Activated CD8-positive, alpha-beta memory T cell treated with anti-CD3 and anti-CD28 coated beads, Interleukin-2, amount 50 U/mL, for 4 hours (primary cell): ENCODE data around the gene SDHAF4.
"Not testable (repeated sequence)": the region's sequence is repeated elsewhere in the genome, so short reads cannot be mapped to it uniquely, and the experiment has no call there.

ENCODE experiments used
- DNase-seq: peaks from one replicate; pipeline ENCODE4 v3.0.0-alpha.2; 2020

Gene SDHAF4

DNA sequence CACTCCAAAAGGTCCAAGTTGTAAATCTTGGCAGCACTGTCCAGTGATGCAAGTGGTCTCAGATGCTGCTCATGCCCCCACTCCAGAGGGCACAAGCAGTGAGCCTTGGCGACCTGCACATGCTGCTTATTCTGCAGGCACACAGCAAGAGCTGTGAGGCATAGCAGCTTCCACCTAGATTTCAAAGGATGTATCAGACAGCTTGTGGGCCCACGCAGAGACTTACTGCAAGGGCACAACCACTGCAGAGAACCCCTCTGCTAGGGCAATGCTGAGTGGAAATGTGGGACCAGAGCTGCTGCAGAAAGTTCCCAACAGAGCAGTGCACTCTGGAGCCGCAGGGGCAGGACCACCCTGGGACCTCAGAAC lies 26.4 kb downstream of the SDHAF4 start:
- DNase-seq = no peak

DNA sequence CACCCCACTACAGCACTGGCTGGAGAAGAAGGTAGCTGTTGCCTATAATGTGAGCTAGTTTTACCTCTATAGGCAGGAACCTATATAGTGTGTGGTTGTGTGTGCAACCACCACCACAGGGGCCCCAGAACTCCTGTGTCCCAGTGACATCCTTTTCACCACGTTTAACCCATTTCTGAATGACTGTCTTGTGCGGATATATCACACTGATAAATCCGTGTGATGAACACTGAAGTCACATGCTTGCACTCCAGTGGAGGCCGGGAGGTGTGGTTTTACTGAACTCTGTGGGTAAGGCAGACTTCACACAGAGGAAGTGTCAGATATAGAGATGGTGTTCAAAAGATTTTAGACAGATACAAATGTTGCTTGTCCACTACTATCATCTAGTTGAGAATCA lies 32.5 kb downstream of the SDHAF4 start:
- DNase-seq = no peak

DNA sequence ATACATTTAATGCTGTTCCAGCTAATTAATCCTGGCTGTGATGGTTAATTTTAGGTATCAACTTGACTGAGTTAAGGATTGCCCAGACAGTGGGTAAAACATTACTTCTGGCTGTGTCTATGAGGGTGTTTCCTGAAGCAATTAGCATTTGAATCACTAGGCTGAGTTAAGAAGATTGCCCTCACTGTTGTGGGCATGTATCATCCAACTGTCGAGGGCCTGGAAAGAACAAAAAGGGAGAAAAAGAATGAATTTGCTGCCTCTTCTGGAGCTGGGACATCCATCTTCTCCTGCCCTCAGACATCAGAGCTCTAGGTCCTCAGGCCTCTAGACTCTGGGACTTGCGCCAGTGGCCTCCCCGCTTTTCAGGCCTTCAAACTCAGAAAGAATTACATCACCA lies 34.3 kb downstream of the SDHAF4 start:
- DNase-seq = no peak

DNA sequence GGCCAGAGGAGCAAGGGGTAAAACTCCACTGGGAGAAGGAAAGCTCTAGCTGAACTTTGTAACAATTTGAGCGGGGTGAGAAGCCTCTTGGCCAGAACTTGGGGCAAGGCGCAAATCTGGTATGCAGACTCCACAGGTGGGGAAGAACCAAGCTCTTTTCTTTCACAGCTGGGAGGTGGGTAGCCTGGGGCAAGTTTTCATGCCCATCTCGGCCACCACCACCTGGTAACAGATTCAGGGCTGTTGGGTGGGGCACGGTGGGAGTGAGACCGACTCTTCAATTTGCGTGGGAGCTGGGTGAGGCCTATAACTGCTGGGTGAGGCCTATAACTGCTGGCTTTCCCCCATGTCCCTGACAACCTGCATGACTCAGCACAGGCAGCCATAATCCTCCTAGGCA lies 37.5 kb downstream of the SDHAF4 start:
- DNase-seq = no peak

DNA sequence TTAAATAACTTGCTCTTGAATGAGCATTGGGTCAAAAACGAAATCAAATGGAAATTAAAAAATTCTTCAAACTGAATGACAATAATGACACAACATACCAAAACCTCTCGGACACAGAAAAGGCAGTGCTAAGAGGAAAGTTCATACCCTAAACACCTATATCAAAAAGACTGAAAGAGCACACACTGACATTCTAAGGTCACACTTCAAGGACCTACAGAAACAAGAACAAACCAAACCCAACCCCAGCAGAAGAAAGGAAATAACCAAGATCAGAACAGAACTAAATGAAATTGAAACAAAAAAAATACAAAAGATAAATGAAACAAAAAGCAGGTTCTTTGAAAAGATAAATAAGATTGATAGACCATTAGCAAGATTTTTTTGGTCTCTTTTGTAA lies 40.6 kb downstream of the SDHAF4 start:
- DNase-seq = not testable (repeated sequence)

DNA sequence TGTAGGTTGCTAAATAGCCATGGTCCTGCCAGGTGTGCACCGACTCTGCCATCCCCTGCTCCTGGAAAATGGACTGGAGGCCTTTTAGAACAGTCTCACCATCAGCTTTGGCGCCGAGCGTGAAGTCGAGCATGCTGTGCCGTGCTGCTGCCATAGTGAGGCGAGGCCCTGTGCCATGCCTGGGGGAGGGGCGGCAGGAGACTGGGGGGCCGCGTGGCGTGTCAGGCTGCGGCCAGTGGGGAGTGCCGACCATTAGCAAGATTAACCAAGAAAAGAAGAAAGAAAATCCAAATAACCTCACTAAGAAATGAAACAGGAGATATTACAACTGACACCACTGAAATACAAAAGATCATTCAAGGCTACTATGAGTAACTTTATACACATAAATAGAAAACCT lies 42.5 kb downstream of the SDHAF4 start:
- DNase-seq = not testable (repeated sequence)

DNA sequence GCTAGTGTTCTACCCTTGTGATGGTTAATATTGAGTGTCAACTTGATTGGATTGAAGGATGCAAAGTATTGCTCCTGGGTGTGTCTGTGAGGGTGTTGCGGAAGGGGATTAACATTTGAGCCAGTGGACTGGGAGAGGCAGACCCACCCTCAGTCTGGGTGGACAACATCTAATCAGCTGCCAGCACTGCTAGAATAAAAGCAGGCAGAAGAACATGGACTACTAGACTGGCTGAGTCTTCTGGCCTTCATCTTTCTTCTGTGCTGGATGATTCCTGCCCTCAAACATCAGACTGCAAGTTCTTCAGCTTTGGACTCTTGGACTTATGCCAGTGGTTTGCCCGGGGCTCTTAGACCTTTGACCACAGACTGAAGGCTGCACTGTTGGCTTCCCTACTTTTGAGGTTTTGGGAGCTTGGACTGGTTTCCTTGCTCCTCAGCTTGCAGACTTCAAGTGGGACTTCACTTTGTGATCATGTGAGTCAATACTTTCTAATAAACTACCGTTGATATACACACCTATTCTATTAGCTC lies 50.1 kb downstream of the SDHAF4 start:
- DNase-seq = no peak

DNA sequence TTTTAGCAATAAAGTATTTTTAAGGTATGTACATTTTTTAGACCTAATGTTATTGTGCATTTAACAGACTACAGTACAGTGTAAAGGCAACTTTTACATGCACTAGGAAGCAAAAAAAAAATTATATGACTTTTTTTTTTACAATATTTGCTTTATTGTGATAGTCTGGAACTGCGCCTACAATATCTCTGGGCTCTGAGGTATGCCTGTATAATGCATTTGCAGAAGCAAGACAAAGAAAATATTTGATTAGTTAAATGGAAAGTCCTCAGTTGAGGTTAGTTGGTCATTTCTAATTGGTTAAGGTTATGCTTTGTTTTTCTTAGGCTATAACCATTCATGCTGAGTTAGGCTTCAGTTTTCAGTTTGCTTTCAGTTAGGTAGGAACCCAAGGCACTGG lies 54.0 kb downstream of the SDHAF4 start:
- no peak for DNase-seq

DNA sequence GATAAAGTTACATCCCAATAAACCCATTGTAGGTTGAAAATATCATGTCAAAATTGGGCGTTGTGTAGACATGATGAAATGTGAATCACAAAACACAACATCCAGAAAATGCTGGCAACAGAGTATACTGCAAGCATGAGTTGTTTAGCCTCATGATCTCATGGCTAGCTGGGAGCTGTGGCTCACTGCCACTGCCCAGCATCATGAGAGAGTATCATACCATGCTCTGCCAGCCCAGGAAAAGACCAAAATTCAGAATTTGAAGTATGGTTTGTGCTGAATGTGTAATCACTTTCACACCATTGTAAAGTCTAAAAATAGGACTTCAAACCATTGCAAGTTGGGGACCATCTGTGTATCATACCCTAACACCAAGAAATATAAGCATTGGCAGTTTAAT lies 55.7 kb downstream of the SDHAF4 start:
- no peak for DNase-seq

DNA sequence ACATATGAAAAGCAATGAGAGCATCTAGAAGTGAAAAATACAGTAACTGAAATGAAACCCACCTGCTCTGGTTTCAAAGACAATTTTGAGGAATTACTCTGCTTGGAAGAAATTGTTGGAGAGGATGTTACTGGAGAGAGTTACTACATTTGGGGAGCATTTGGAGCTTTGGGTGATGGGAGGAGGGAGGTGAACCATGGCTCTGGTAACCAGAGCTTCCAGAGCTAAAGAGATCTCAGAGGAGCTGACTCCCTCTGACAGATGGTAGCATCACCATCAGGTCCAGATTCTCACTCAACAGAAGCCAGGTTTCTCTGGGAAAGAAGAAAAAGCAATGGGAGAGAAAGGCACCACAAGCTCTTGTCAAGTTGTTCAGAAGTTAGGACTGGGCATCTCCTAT lies 58.7 kb downstream of the SDHAF4 start:
- no peak for DNase-seq

DNA sequence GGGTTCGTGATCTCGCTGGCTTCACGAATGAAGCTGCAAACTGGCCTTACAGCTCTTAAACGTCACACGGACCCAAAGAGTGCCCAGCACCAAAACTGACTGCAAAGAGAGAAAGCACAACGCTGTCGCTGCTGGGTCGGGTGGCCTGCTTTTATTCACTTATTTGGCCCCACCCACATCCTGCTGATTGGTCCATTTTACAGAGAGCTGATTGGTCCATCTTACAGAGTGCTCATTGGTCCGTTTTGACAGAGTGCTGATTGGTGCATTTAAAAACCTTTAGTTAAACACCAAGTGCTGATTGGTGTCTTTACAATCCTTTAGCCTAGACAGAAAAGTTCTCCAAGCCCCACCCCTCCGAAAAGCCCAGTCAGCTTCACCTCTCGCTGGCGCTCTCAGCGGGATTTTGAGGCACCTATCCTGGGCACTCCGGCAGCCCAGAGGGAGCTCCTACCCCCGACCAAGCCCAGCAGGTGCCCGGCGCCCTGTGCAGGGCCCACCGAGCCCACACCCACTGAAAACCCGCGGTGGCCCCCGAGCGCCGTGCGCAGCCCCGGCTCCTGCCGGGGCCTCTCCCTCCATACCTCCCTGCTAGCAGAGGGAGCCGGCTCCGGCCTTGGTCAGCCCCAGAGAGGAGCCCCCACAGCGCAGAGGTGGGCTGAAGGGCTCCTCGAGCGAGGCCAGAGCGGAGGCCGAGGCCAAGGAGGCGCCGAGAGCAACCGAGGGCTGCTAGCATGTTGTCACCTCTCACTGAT lies 60.9 kb downstream of the SDHAF4 start:
- DNase-seq = no peak

DNA sequence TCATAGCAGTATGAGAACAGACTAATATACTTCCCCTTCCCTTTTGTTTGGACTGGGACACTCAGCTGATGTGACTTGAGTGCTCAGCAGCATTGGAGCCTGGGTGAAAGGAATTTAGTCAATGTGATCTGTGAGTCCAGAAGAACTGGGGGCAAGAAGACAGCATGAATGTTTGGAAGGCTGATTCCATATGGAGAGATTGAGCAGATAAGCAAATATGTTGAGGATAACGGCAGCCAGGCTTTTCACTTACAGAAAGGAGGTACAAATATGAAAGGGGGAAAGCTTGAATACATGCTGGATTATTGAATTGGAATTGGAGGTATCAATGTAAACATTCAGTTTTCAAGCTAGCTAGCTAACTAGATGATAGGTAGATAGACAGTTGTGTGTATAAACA lies 63.2 kb downstream of the SDHAF4 start:
- DNase-seq = no peak

DNA sequence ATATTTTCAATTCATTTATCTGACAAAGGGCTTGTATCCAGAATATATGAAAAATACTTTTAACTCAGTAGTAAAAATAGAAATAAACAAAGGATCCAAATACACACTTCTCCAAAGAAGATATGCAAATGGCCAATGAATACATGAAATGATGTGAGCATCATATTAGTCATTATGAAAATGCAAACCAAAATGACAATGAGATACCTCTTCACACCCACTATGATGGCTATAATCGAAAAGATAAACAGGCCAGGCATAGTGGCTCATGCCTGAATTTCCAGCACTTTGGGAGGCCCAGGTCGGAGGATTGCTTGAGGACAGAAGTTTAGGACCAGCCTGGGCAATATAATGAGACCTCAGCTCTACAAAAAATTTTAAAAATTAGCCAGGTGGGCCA lies 67.1 kb downstream of the SDHAF4 start:
- DNase-seq = no peak

DNA sequence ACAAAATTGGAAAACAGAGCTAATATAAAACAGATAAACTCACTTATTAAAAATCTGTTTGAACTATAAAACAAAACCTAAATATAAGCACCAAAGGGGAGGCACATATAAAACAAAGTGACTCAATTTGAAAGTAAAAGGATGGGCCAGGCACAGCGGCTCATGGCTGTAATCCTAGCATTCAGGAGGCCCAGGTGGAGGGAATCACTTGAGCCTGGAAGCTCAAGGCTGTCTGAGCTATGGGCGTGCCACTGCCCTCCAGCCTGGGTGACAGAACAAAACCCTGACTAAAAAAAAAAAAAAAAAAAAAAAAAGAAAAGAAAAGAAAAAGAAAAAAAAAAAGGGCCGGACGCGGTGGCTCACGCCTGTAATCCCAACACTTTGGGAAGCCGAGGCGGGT lies 69.9 kb downstream of the SDHAF4 start:
- no peak for DNase-seq

DNA sequence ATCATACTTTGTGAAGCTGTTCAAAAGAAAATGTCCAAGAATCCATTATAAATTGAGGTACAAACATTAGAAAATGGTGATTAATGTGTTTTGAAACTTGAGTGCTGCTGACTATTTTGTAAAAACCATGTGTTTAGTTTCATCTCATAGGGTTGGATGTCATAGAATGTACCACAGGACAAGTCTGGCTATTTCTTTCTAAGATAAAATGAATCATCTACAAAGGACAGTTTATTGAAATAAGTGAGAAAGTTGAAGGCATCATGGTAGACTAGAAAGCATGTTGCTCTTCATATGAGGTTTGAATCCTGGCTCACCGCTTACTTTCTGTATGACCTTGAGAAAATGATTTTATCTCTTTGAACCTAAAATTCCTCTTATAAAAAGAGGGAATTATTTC lies 71.7 kb downstream of the SDHAF4 start:
- DNase-seq = no peak
